ENCODE measurements around the gene CUEDC1.
"Not testable (repeated sequence)": the region's sequence is repeated elsewhere in the genome, so short reads cannot be mapped to it uniquely, and the experiment has no call there.

The CUEDC1 gene

DNA sequence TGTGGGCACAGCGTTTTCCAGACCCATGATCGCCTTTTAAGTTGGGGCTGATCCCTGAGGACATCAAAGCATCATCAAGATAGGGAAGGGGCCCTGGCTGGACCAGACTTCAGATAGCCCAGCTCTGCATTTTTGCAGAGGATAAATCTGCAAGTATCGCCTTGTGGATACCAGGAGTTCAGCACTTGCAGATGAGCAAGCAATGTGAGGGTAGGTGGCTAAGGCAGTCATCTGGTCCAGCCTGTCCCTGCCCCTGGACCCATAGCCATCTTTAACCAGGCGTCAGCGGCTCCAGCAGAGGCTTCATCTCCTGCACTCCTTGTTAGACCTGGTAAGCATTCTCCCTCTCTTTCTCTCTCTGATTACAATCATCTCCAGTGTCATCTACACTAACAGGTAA, 96.4 kb downstream of the CUEDC1 start:
- no peak for DNase-seq

- DNase-seq: no peak
These were observed 98.2 kb downstream of the CUEDC1 start for GRCh38 chr17:57856792-57857620.

GRCh38 chr17:57855391-57856035, 99.7 kb downstream of the CUEDC1 start:
- DNase-seq: no peak

- DNase-seq: no peak
These were observed 101.5 kb downstream of the CUEDC1 start for GRCh38 chr17:57853695-57854094.

DNA sequence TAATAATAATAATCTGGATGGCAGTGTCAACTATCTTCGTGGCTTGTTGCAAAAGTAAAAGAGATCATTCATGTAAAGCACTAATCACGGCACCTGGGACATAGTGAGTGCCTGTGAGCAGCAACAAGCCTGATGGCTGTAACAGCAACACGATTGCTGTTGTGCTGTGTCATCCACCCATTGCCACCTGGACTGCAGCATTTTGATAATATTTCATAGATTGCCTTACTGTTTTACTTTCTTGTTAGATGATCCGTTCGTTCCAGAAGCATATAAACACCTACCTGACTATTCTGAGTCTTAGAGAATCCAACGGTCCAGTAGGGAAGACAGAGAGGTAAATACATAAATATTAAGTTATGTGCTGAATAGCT, 102.3 kb downstream of the CUEDC1 start:
- no peak for DNase-seq

- DNase-seq: no peak
These were observed 102.9 kb downstream of the CUEDC1 start for GRCh38 chr17:57852092-57852954.

- DNase-seq: peak; percentile 100
These were observed 105.1 kb downstream of the CUEDC1 start, which contains the start of gene MRPS23 for GRCh38 chr17:57849874-57850754. Gene MRPS23, minus strand, starts transcription at chr17:57850044. Its CDS starts 34 bp downstream, at chr17:57850010.

- DNase-seq: no peak
These were observed 105.9 kb downstream of the CUEDC1 start for GRCh38 chr17:57849163-57849873.

DNA sequence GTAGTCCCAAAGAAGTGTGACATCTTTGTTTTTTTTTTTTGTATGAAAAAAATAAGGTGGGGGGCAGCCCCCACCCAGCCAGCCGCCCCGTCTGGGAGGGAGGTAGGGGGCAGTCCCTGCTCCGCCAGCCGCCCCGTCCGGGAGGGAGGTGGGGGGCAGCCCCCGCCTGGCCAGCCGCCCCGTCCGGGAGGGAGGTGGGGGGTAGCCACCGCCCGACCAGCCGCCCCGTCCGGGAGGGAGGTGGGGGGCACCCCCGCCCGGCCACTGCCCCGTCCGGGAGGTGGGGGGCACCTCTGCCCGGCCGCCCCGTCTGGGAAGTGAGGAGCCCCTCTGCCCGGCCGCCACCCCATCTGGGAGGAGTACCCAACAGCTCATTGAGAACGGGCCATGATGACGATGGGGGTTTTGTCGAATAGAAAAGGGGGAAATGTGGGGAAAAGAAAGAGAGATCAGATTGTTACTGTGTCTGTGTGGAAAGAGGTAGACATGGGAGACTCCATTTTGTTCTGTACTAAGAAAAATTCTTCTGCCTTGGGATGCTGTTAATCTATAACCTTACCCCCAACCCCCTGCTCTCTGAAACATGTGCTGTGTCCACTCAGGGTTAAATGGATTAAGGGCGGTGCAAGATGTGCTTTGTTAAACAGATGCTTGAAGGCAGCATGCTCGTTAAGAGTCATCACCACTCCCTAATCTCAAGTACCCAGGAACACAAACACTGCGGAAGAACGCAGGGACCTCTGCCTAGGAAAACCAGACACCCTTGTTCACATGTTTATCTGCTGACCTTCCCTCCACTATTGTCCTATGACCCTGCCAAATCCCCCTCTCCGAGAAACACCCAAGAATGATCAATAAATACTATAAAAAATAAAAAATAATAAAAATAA, 108.9 kb downstream of the CUEDC1 start:
- DNase-seq: not testable (repeated sequence)

DNA sequence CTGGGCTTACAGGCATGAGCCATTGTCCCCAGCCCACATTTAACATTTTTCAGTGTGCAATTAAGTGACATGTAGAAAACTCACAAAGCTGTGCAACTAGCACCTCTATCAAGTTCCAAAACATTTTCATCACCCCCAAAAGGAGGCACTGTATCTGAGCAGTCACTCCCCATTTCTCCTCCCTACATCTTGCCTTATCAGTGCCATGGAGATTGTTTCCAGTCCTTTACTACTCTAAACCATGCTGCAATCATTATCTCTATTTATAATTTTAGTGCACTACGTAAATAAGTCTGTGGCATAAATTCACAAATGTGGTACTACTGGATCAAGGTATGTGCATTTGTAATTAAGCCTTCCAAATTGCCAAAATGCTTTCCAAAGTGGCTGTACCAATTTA, 112.9 kb downstream of the CUEDC1 start:
- DNase-seq: no peak

GRCh38 chr17:57839571-57839923, 115.7 kb downstream of the CUEDC1 start:
- DNase-seq: no peak

GRCh38 chr17:57838857-57839570, 116.2 kb downstream of the CUEDC1 start:
- no peak for DNase-seq

DNA sequence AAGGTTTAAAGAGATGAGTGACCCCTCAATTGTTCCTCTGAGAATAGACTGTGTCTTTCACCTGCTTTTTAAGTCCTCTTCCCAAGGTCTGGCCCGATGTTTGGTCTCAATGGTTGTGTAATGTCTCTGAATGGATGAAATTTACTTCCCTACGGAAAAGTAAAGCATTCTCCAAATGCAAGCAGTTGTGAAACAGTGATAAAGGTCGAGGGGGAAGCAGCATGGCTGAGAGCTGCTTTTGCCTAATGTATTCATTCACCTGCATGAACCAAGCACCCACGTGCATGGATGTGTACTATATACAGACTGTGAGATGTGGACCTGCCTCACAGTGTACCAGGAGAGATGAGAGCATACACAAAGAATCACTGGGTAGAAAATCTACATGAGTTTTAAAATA, 116.8 kb downstream of the CUEDC1 start:
- DNase-seq: no peak

DNA sequence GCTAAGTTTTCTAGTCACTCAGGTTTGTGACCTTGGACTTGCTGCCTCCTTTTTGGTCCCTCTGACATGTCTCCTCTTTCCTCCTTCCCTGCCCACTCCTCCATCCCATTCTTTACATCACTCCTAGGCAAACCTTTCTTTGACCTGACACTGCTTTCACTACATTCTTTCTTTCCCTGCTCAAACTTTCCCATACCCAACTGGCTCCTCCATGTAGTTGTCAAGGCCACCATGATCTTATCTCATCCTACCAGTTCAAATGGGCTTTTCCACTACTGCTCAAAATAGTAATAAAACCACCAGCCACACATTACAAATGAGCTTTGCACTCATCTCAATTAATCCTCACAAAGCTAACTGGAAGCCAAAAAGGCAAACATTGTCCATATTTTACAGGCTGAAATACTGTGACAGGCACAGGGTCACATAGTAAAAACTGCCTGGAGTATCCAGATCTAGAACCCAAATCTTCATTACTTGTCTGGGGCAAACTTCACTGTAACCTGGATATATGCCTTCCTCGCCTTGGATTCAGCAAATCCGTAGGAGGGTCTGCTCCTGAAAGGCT, 119.8 kb downstream of the CUEDC1 start:
- DNase-seq: no peak

GRCh38 chr17:57834146-57834741, 121.0 kb downstream of the CUEDC1 start:
- peak; percentile 41 for DNase-seq

DNA sequence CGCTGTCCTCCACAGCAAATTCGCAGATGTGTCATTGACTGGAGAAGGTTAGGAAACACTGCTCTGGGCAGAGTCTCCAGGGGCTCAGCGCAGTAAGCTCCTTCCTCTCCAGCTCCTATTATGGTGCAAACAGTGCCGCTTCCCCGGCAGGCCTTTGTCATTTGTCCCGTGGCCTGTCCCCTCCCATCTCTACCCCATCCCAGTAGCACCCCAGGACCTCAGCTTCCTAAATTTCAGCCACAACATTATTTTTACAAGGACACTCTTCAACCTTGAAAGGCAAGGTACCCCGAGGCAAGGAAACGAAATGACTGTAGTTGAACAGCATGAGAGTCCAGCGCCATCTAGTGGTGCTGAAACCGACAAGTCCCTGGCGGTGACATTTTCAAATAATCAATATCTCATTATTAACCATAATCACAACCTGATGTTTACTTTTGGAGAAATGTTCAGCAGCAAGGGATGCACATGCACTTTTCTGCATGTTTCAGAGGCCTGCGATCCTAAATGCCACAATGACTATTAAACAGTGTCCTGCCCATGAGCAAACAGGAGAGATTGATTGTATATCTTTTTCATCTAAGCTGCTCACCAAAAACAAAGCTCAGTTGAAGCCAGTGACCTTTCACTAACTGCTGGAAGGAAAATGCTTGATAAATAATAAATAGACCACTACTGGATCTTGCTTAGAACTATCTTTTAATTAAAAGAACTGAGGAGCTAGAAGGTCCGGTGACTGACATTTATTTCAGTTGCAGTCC, 121.9 kb downstream of the CUEDC1 start:
- DNase-seq: peak; percentile 94

DNA sequence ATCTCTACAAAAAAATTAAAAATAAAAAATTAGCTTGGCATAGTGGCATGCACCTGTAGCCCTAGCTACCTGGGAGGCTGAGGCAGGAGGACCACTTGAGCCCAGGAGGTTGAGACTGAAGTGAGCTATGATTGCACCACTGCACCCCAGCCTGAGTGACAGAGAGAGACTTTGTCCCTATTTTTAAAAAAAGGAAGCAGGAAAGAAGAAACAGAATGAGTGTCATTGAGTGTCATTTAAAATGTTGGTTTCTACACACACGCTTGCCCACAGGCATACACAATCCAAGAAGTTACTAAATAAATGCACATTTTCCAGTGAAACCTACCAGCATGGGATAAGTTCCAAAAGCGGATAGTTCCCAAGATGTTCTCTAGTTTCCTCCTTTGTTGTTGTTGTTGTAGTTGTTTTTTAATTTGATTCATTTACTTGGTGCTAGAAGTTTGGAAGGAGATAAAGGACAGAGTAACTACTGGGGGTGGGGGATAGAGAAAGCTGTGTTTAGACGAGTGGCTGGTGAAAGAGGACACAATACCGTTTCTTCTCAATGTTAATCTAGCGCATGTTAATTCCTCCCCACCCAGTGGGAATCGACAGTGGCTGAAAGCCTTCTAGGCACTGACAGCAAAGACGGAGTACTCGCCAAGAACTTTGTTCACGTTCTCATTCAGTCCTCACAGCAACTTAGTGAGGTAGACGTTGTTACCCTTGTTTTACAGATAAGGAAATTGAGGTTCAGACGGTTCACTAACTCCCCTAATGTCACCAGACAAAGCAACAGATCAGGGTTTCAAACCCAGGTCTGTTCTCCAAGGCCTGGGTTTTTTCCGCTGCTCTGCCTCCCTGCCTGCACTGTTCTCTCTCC, 122.7 kb downstream of the CUEDC1 start:
- peak; percentile 64 for DNase-seq

Data from NCI-H69 (cell line).